Mesodermal cell (in vitro differentiated cells): ENCODE data around the gene SMURF2.
A peak's percentile ranks its signal among the peaks of the same experiment; 100 is the strongest.
"Not testable (repeated sequence)": the region's sequence is repeated elsewhere in the genome, so short reads cannot be mapped to it uniquely, and the experiment has no call there.

Experiments
- H3K27ac ChIP-seq: 2 replicates; pipeline ENCODE4 v1.7.0; 2013; ENCODE audit warnings: mild to moderate bottlenecking, low read depth, low read length, moderate library complexity; ENCODE audit not compliant: severe bottlenecking
- H3K36me3 ChIP-seq: 2 replicates; pipeline ENCODE4 v1.7.1; 2013; ENCODE audit warnings: mild to moderate bottlenecking, low read length, moderate library complexity; ENCODE audit not compliant: control insufficient read depth, insufficient read depth
- H3K4me1 ChIP-seq: one replicate; pipeline ENCODE4 v1.7.1; 2013; ENCODE audit warnings: mild to moderate bottlenecking, low read length; ENCODE audit not compliant: insufficient read depth, control insufficient read depth, poor library complexity, severe bottlenecking
- H3K4me3 ChIP-seq: 2 replicates; pipeline ENCODE4 v1.7.0; 2013; ENCODE audit warnings: low read length, control low read depth, mild to moderate bottlenecking; ENCODE audit not compliant: insufficient read depth, poor library complexity, severe bottlenecking; ENCODE audit errors: extremely low read depth
- H3K9me3 ChIP-seq: 2 replicates; pipeline ENCODE4 v1.7.1; 2013; ENCODE audit warnings: mild to moderate bottlenecking, low read length, moderate library complexity; ENCODE audit not compliant: control insufficient read depth
- WGBS, 2 experiments: methylation state at CpG; one replicate each; pipeline ENCODE4 v1.1.5; 2013; ENCODE audit warnings: missing lambda C conversion rate in 2 of 2; ENCODE audit not compliant: insufficient coverage in 2 of 2; 5-methylcytosine and 5-hydroxymethylcytosine counted together

The SMURF2 gene

GRCh38 chr17:64687961-64688360 is 25.9 kb upstream of the SMURF2 start:
- 97 to 98% methylated on average over 5 of the region's 5 CpGs for WGBS, 2 experiments
- Histone ChIP-seq H3K9me3 (no peaks in the 10 kb centered on the region), H3K4me3 (no peak overlapping the region), H3K4me1 (peaks cover 9% of the 10 kb centered on the region), H3K27ac (no peak overlapping the region), H3K36me3 (no peaks in the 10 kb centered on the region)

- Histone ChIP-seq H3K9me3 (no peaks in the 10 kb centered on the region), H3K4me3 (no peak overlapping the region), H3K36me3 (no peaks in the 10 kb centered on the region), H3K4me1 (peaks cover 14% of the 10 kb centered on the region), H3K27ac (no peak overlapping the region)
- 88 to 100% methylated on average over 1 of the region's 4 CpGs for WGBS, 2 experiments
Observed at GRCh38 chr17:64687376-64687775, 25.3 kb upstream of the SMURF2 start.

- H3K9me3 ChIP-seq = no peaks in the 10 kb centered on the region
- whole genome bisulfite sequencing, 2 experiments = 86% methylated on average over 1 of the region's 2 CpGs; no CpG with 5 or more reads in 1 of the 2 experiments
- H3K27ac ChIP-seq = no peak overlapping the region
- no peaks in the 10 kb centered on the region for H3K36me3 ChIP-seq
- no peak overlapping the region for H3K4me3 ChIP-seq
- peaks cover 14% of the 10 kb centered on the region for H3K4me1 ChIP-seq
Observed at GRCh38 chr17:64686705-64687104, 24.6 kb upstream of the SMURF2 start.

- peaks cover 14% of the 10 kb centered on the region for H3K4me1 ChIP-seq
- H3K9me3 ChIP-seq = no peaks in the 10 kb centered on the region
- H3K4me3 ChIP-seq = no peak overlapping the region
- H3K36me3 ChIP-seq = no peaks in the 10 kb centered on the region
- WGBS, 2 experiments = 84 to 88% methylated on average over 9 of the region's 9 CpGs
- H3K27ac ChIP-seq = no peak overlapping the region
Observed at GRCh38 chr17:64685705-64686104, 23.6 kb upstream of the SMURF2 start.

- Histone ChIP-seq H3K27ac (no peak overlapping the region), H3K4me3 (no peak overlapping the region), H3K9me3 (no peaks in the 10 kb centered on the region), H3K36me3 (no peaks in the 10 kb centered on the region), H3K4me1 (peaks cover 14% of the 10 kb centered on the region)
- no CpG with 5 or more reads among the region's 2 CpGs for WGBS, 2 experiments
Observed at GRCh38 chr17:64683796-64684195, 21.7 kb upstream of the SMURF2 start.

- Histone ChIP-seq H3K27ac (peak overlapping the region; percentile 5), H3K4me3 (no peak overlapping the region), H3K36me3 (no peaks in the 10 kb centered on the region), H3K4me1 (peaks cover 14% of the 10 kb centered on the region), H3K9me3 (no peaks in the 10 kb centered on the region)
- WGBS, 2 experiments = 96 to 100% methylated on average over 3 to 6 of the region's 12 CpGs
Observed at GRCh38 chr17:64682261-64683181, 20.4 kb upstream of the SMURF2 start.

- Histone ChIP-seq H3K27ac (peak overlapping the region; percentile 59), H3K9me3 (no peaks in the 10 kb centered on the region), H3K4me1 (peaks cover 12% of the 10 kb centered on the region), H3K4me3 (no peak overlapping the region), H3K36me3 (no peaks in the 10 kb centered on the region)
- 90 to 93% methylated on average over 5 to 9 of the region's 10 CpGs for WGBS, 2 experiments
Observed at GRCh38 chr17:64679710-64680216, 17.7 kb upstream of the SMURF2 start.

- Histone ChIP-seq H3K4me1 (no peaks in the 10 kb centered on the region), H3K9me3 (no peaks in the 10 kb centered on the region), H3K36me3 (no peaks in the 10 kb centered on the region), H3K27ac (no peak overlapping the region), H3K4me3 (no peak overlapping the region)
- WGBS, 2 experiments = 50 to 56% methylated on average over 2 of the region's 3 CpGs
Observed at GRCh38 chr17:64676763-64677162, 14.7 kb upstream of the SMURF2 start.

- WGBS, 2 experiments = 70 to 80% methylated on average over 1 to 3 of the region's 10 CpGs
- H3K4me1 ChIP-seq, H3K4me3 ChIP-seq, H3K36me3 ChIP-seq, H3K9me3 ChIP-seq: not testable (repeated sequence)
- peak overlapping the region; percentile 73 for H3K27ac ChIP-seq
Observed at GRCh38 chr17:64670843-64671590, 8.9 kb upstream of the SMURF2 start.

- H3K4me3 ChIP-seq, H3K9me3 ChIP-seq, H3K36me3 ChIP-seq: not testable (repeated sequence)
- 83 to 87% methylated on average over 9 to 10 of the region's 14 CpGs for WGBS, 2 experiments
- Histone ChIP-seq H3K4me1 (peaks cover 15% of the 10 kb centered on the region), H3K27ac (peak overlapping the region; percentile 66)
Observed at GRCh38 chr17:64667807-64668721, 6.0 kb upstream of the SMURF2 start.
